Frontal cortex (tissue), 4 donors: ENCODE data around the gene YOD1. TPM values are rescaled to one million over a fixed set of nuclear protein-coding genes. Genes with fewer than 3 reads are reported as not detected.

ENCODE experiments used
- DNase-seq, 2 donors: peaks; one replicate each; pipeline ENCODE4 v3.0.0; 2012; ENCODE audit warnings: low spot score in 2 of 2
- FAIRE-seq: peaks from 2 replicates; lab custom pipeline; 2012; peaks lifted over from hg19 to GRCh38; lab: Jason Lieb, UNC
- total RNA-seq: library from RNA; depleted of rRNA; stranded (reverse); fragments of >200 nt; gene quantifications from one replicate; pipeline ENCODE4 v1.2.3, GENCODE V29; 2014
- donor health status: control.
- donor health status: control.
- donor health status: control.

YOD1 gene
- total RNA-seq, 1 donor from 2014 or later: 20.8 TPM

- DNase-seq: no peak
- no peak for FAIRE-seq
Measured at GRCh38 chr1:207073906-207074820, 23.2 kb upstream of the YOD1 start.

- no peak for DNase-seq
- no peak for FAIRE-seq
Measured at GRCh38 chr1:207072233-207072632, 21.2 kb upstream of the YOD1 start.

GRCh38 chr1:207071426-207071825 is 20.4 kb upstream of the YOD1 start:
- FAIRE-seq: no peak

DNA sequence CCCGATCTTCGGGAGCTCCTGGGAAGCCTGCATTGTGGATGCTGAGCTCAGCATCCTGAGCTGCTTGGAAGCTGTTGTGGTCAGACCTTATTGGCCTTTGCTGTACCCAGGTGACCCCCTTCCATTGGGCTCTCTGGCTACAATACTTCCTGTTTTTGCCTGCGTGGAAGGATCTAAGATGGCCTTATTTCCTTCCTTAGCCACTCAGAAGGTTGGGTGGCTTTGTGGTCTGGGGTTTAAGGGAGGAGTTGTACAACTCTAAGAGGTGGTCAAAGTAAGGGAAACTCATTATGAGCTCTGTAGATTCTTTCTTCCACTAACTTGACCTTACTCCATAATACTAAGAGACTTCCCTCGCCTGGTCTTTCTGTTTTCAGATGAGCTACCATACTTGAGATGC is 19.8 kb upstream of the YOD1 start:
- FAIRE-seq (no peak), DNase-seq (no peak)

More at GRCh38 chr1:207071426-207071825, 20.4 kb upstream of the YOD1 start:
- DNase-seq: no peak

DNA sequence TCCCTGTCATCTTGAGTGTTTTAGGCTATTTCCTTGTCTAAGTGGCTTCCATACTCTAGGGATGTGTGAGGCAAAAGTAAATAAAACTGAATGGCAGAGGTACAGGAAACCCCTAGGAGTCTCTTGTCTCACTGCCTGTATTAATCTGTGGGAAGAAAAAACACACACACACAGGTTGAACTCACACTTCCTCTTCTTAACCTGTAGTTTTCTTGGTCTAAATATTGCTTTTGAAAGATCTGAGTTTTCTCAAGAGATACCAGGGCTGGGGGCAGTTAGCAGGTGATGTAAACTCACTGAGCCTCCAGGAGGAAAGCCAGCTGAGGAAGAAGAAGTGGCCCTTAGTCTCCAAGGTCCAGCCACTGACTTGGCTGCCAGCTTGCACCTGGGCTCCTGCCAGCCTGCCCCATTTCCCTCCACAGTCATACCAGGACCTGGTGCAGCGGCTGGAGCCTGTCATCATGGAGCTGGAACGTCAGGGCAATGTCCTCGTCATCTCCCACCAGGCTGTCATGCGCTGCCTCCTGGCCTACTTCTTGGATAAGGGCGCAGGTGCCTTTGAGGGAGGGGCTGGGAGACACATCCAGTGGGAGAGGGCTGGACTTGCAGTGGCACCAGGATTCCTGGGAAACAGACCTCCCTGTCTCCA is 19.0 kb upstream of the YOD1 start:
- DNase-seq (no peak), FAIRE-seq (no peak)

GRCh38 chr1:207069061-207069460 is 18.1 kb upstream of the YOD1 start:
- DNase-seq (no peak), FAIRE-seq (no peak)

DNA sequence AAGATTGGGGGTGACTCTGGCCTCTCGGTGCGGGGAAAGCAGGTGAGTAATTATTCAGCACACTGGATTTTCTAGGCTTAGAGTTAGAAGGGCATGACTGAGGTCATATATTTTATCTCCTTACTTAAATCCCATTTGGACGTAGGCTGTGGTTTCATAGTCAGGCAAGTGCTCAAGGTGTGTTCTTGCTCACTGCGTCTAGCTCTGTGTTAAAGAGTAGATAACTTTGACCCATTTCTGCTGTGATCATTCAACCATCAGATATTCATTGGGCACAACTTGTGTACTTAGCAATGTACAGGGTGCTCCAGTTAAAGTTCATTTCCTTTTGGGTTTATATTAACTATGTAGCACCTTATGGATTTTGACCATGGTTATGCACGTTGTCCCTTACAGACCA is 16.7 kb upstream of the YOD1 start:
- no peak for DNase-seq
- FAIRE-seq: no peak

DNA sequence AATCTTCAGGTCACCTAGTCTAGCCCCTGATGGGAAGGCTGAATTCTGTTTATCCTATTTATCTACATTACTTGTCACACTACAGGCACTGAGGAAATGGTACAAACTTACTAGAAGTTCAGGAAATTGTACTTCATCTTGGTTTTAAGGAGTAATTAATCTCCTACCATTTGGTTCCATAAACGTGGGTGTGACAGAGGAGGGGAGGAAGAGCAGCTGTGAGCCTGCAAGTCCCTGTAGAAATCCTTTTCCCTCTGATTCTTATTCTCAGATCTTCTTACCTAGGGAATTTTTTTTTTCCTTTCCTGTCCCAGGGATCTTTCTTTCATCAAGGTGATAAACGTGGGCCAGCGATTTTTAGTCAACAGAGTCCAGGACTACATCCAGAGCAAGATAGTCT is 16.2 kb upstream of the YOD1 start:
- FAIRE-seq (no peak), DNase-seq (no peak)

- DNase-seq: peak in 1 of 2 donors; percentile 29
- no peak for FAIRE-seq
Measured at GRCh38 chr1:207064561-207064960, 13.6 kb upstream of the YOD1 start.

DNA sequence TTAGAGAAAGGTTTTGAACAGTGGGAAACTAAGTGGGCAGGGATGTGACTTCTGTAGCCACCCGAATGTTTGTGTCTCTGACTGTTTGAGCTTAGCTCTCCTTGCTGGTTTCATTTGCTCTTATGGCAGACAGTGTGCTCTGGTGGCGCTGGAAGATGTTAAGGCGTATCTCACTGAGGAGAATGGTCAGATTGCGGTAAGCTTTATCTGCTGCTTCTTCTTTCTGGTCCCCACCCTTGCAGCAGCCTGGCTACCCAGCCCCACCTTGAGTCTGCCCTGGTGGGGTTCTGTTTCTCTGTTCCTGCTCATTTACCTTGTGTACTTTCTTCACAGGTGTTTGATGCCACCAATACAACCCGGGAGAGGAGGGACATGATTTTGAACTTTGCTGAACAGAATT is 12.0 kb upstream of the YOD1 start:
- no peak for DNase-seq
- FAIRE-seq: no peak

- DNase-seq (peak in 1 of 2 donors; percentile 25), FAIRE-seq (no peak)
Measured at GRCh38 chr1:207062058-207062457, 11.1 kb upstream of the YOD1 start.

GRCh38 chr1:207060596-207060995 is 9.6 kb upstream of the YOD1 start:
- FAIRE-seq: no peak
- no peak for DNase-seq

DNA sequence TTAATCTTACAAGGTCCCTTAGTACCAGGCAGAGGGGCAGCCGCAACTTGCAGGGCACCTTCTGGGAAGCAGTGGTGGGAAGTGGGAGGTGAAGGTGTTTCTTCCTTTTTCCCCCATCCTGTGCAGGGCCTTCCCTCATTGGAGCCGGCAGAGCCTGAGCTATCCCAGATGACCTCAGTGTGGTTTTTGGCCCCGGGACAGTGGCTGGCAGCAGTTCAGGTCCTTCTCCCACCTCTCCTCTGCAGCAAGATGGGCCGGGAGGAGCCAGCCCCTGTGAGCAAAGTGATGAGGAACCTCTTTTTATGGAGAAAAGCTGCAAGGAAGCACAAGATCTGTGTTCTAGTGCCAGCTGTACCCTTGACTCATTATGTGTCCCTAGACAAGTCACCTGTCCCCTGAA is 8.9 kb upstream of the YOD1 start:
- no peak for FAIRE-seq

DNA sequence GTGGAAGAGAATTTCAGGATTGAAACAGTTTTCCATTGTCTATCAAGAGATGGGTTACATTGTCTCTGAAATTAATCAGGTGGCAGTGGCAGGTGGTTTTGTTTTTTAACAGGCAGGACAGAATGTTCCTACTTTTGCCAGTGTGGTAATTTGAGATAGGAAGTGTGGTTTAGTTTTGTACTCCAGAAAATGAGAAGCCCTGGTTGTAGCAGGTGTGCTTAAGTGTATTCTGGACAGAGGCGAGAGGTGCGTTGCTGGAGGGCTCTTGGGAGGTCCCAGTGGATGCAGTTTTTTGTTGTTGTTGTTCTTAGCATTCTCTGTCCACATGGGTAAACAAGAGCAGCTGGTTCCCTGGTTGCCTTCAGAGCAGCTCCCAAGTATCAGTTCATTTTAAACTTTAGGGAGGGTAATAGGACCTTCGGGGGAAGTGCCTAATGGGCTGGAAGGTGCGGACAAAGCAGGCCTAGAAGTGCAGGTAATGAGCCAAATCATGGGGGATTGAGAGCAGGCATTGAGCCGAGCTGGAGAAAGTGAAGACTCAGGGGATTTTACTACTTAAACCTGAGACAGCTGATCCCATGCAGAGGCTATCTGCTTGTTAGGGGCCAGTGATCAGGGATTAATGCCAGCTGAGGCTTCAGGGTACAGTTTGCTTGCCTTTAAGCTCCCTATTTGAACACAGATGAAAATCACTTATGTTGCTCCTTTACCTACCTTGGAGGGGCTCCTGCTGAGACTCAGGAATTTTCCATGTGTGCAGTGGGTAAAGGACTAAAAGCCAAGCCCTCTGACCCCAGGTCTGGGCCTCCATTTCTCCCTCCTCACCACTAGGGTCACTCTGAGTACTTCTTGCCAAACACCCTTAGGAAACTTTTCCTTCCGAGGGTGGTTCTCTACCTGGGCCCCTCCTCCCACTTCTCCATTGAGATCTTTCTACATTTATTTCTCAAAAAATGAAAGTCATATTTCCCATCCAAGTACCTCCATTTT is 8.2 kb upstream of the YOD1 start:
- DNase-seq: no peak
- FAIRE-seq: no peak

More for the DNA sequence above, 8.9 kb upstream of the YOD1 start:
- DNase-seq: no peak

DNA sequence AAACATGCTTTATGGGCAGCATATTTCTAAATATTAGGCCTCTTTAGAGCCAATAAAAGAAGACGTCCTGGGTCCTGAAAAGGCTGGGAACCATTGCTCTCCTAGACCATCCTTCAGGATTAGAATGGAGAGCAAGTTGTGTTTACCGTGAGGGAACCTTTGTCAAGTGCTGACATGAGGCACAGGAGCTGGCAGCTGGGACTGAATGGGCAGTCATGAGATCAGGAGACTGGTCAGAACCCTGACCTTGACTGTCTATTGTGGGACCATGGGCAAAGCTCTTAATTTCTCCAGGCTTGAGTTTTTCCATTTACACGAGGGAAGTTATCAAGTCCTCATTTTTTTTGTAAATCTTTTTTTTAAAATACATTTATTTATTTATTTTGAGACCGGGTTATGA is 7.2 kb upstream of the YOD1 start:
- no peak for FAIRE-seq
- DNase-seq: no peak

DNA sequence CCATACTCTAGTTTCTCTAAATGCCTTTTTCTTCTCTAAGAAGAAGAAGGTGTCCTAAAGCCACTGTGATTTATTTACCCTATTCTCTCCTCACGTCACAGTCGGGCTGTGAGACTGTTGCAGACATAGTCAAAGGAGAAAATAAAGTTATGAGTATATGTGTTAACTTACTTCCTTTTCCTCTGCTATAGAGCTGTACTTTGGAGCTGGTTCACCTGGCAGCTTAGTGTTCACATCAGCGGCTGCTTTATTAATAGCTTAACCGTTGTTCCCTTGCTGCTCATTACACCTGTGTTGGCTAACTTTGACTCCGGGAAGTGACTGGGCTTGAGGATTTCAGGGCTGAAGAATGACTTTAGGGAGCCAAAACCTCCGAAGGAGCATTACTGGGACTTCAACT is 5.7 kb upstream of the YOD1 start:
- no peak for FAIRE-seq

GRCh38 chr1:207055386-207056001 is 4.5 kb upstream of the YOD1 start:
- no peak for DNase-seq
- no peak for FAIRE-seq

More for the DNA sequence above, 5.7 kb upstream of the YOD1 start:
- DNase-seq: no peak

DNA sequence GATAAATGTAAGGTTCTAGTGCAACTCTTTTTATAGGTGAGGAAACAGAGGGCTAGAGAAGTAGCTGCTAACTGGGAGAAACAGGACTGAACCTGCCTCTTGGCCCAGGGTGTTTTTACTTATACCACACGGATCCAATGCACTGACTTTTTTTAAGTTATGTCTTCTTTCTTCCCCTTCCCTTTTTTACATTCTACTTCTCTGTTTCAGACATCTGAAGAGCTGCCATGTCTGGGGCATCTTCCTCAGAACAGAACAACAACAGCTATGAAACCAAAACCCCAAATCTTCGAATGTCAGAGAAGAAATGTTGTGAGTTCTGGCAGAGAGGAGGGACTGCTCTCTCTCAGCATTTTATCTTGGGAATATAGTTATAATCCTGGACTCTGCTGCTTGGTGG is 3.5 kb upstream of the YOD1 start:
- DNase-seq: no peak
- no peak for FAIRE-seq

- DNase-seq (peak; percentile 74 to 89), FAIRE-seq (no peak)
Measured at GRCh38 chr1:207052911-207053769, 2.1 kb upstream of the YOD1 start, which contains the start of gene PFKFB2. TSS of gene PFKFB2 (plus strand) at chr1:207053275. CDS start at chr1:207054718, 1,443 bp downstream.
